ENCODE data around the gene RGPD6.
A peak's percentile ranks its signal among the peaks of the same experiment; 100 is the strongest.
"Not testable (repeated sequence)": the region's sequence is repeated elsewhere in the genome, so short reads cannot be mapped to it uniquely, and the experiment has no call there.

Gene RGPD6
- 0.58 to 1.0 (median 0.86) reads per million in 3 donors for total RNA-seq

DNA sequence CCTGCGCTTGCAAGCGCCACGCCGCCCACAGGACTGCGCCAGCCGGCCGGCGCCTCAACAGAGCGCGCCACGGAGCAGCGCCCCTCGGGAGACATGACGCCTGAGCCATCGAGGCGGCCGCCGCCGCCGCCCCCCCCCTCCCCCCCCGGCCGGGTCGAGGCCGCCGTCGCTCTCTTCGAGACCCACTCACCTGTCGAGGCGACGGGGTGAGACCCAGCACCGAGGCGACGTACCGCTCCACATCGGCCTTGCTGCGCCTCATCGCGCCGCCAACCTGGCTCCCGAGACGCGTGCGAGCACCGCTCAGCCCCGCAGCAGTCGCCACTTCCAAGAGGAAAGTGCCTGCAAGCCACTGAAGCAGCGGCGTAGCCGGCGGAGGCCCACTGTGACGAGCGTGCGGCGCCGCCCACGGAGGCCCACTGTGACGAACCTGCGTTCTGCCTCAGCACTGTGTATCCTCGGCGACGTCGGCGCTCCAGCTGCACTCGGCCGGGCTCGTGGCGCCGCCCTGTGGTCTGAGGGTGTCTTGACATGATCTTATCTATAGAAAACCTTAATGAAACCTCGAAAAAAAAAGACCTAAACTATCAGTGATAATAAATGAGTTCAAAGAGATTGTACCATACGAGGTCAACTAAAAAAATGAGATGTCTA is at the start of gene RGPD6:
Gene RGPD6, minus strand, starts transcription at position 460 of the 654 bp plus-strand sequence. Its CDS starts 198 bp downstream, at position 262.
- H3K4me1 ChIP-seq (ENCODE audit: control insufficient read depth, insufficient read depth, low read length, poor library complexity, severe bottlenecking); H3K4me3 ChIP-seq (ENCODE audit: insufficient read depth, low read depth, low read length, poor library complexity, severe bottlenecking); H3K27me3 ChIP-seq (replicated peaks; ENCODE audit: control insufficient read depth, insufficient read depth, low read length, poor library complexity, severe bottlenecking); H3K27ac ChIP-seq (ENCODE audit: insufficient read depth, low read length, poor library complexity, severe bottlenecking); H3K9me3 ChIP-seq (ENCODE audit: control insufficient read depth, low read length); DNase-seq; H3K36me3 ChIP-seq (ENCODE audit: control insufficient read depth, insufficient read depth, low read length): not testable (repeated sequence)

DNA sequence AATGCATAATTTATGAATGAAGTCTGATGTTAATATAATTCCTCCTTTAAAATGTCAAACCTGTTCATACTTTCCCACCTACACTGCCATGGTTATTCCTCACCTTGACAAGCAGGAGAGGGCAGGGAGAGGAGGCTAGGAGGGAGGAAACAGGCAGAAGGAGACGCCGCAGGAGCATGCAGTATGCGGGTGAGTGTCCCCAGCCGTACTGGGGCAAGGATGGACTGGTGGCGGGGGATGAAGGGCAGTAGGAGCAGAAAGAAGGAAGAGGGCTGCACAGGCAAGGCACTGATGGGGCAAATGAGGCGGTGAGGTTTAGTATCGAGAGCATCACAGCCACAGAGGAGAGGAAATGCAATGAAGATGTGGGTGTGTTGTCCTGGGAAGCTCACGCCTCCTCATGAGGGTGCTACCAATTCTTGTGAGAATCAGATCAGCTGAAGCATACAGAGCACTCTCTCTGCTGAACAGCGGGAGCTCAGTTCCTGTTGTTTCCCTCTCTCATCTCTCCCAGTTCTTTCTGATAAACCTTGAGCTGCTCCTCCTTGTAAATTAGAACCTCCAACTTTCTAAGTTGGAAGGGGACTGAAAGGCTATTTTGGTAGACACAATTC is 42.4 kb upstream of the RGPD6 start:
- DNase-seq; H3K36me3 ChIP-seq (ENCODE audit: control insufficient read depth, insufficient read depth, low read length); H3K27me3 ChIP-seq (replicated peaks; ENCODE audit: control insufficient read depth, insufficient read depth, low read length, poor library complexity, severe bottlenecking); H3K4me3 ChIP-seq (ENCODE audit: insufficient read depth, low read depth, low read length, poor library complexity, severe bottlenecking); H3K9me3 ChIP-seq (ENCODE audit: control insufficient read depth, low read length); H3K4me1 ChIP-seq (ENCODE audit: control insufficient read depth, insufficient read depth, low read length, poor library complexity, severe bottlenecking); H3K27ac ChIP-seq (ENCODE audit: insufficient read depth, low read length, poor library complexity, severe bottlenecking): not testable (repeated sequence)

DNA sequence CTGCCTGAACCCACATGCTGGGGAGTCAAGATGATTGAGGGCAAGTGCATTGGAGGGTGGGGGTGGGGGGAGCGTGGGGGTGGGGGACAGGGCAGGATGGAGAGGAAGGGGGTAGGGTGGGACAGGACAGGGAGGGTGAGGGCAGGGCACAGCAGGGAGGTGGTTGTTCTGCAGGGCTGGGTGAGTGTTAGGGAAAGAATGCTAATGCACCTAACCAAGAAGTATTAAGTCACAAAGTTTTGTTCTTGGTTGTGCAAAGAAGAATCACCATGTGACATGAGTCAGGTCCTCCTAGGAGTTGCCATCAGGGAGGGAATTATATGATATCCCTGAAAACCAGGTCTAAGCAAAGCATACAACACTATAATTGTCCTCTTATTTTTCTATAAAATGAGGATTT is 36.9 kb upstream of the RGPD6 start:
- not testable (repeated sequence) for H3K9me3 ChIP-seq (ENCODE audit: control insufficient read depth, low read length); H3K4me1 ChIP-seq (ENCODE audit: control insufficient read depth, insufficient read depth, low read length, poor library complexity, severe bottlenecking); H3K27me3 ChIP-seq (replicated peaks; ENCODE audit: control insufficient read depth, insufficient read depth, low read length, poor library complexity, severe bottlenecking); H3K4me3 ChIP-seq (ENCODE audit: insufficient read depth, low read depth, low read length, poor library complexity, severe bottlenecking); H3K36me3 ChIP-seq (ENCODE audit: control insufficient read depth, insufficient read depth, low read length); H3K27ac ChIP-seq (ENCODE audit: insufficient read depth, low read length, poor library complexity, severe bottlenecking); DNase-seq

- H3K27me3 ChIP-seq (replicated peaks; ENCODE audit: control insufficient read depth, insufficient read depth, low read length, poor library complexity, severe bottlenecking); H3K9me3 ChIP-seq (ENCODE audit: control insufficient read depth, low read length); H3K4me3 ChIP-seq (ENCODE audit: insufficient read depth, low read depth, low read length, poor library complexity, severe bottlenecking); H3K27ac ChIP-seq (ENCODE audit: insufficient read depth, low read length, poor library complexity, severe bottlenecking); H3K36me3 ChIP-seq (ENCODE audit: control insufficient read depth, insufficient read depth, low read length); H3K4me1 ChIP-seq (ENCODE audit: control insufficient read depth, insufficient read depth, low read length, poor library complexity, severe bottlenecking): not testable (repeated sequence)
- DNase-seq: peak in 1 of 3 donors; percentile 14
Measured at GRCh38 chr2:110610613-110611250, 33.7 kb upstream of the RGPD6 start.

- H3K27me3 ChIP-seq (replicated peaks; ENCODE audit: control insufficient read depth, insufficient read depth, low read length, poor library complexity, severe bottlenecking); H3K9me3 ChIP-seq (ENCODE audit: control insufficient read depth, low read length); H3K4me1 ChIP-seq (ENCODE audit: control insufficient read depth, insufficient read depth, low read length, poor library complexity, severe bottlenecking); H3K36me3 ChIP-seq (ENCODE audit: control insufficient read depth, insufficient read depth, low read length); H3K4me3 ChIP-seq (ENCODE audit: insufficient read depth, low read depth, low read length, poor library complexity, severe bottlenecking); DNase-seq; H3K27ac ChIP-seq (ENCODE audit: insufficient read depth, low read length, poor library complexity, severe bottlenecking): not testable (repeated sequence)
Measured at GRCh38 chr2:110609843-110610612, 33.0 kb upstream of the RGPD6 start.

DNA sequence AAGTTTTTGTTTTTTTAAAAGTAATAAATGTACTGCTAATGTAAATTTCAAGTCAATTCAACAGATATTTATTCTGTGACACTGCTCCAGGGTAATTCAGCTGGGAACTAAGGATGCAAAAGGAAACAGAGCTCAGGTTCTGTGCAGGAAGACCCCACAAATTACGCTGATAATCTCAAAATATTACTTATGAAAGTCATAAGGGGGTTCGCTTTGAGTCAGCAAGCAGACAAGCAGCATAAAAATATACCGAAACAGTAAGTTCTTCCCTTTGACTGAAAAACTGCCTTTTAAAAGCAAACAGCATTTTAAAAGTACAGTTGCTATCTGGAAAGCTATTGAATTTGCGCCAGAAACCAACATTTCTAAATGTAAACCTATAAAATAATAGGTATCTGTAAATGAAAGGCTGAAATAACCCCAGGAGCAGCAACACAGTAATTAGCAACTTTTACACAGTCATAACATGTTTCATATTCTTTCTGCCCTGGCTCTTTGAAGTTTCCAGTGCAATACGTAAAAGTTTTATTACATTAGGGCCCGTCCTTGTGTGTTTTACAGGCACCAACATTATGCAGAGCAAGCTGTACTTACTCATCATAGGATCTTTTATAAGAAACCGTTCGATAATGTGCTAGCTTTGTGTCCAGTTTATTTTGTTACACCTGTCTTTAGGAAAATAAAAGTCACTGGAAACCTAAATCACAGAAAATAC is 31.9 kb upstream of the RGPD6 start:
- DNase-seq: not testable (repeated sequence)

DNA sequence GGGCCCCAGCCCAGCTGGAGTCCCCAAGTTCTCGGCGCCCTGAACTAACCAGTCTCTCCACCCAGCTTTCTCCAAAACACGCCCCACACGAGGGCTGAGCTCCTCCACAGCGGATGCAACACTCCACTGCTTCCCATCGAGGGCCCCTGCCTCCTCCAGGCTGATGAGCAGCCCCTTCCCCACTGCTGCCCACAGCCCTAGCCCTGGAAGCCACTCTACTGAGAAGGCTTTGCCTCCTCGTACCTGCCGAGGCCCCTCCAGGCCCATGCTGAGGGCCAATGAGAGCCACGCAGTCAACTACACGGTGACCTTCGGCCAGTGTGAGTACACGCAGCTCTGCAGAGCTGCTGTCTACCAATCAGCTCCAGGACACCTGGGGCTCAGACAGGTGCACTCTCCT is 28.0 kb upstream of the RGPD6 start:
- H3K4me1 ChIP-seq (ENCODE audit: control insufficient read depth, insufficient read depth, low read length, poor library complexity, severe bottlenecking); H3K27ac ChIP-seq (ENCODE audit: insufficient read depth, low read length, poor library complexity, severe bottlenecking); H3K36me3 ChIP-seq (ENCODE audit: control insufficient read depth, insufficient read depth, low read length); DNase-seq; H3K9me3 ChIP-seq (ENCODE audit: control insufficient read depth, low read length); H3K27me3 ChIP-seq (replicated peaks; ENCODE audit: control insufficient read depth, insufficient read depth, low read length, poor library complexity, severe bottlenecking); H3K4me3 ChIP-seq (ENCODE audit: insufficient read depth, low read depth, low read length, poor library complexity, severe bottlenecking): not testable (repeated sequence)

More for the DNA sequence above, 31.9 kb upstream of the RGPD6 start:
- H3K27me3 ChIP-seq (replicated peaks; ENCODE audit: control insufficient read depth, insufficient read depth, low read length, poor library complexity, severe bottlenecking); H3K27ac ChIP-seq (ENCODE audit: insufficient read depth, low read length, poor library complexity, severe bottlenecking); H3K36me3 ChIP-seq (ENCODE audit: control insufficient read depth, insufficient read depth, low read length); H3K4me1 ChIP-seq (ENCODE audit: control insufficient read depth, insufficient read depth, low read length, poor library complexity, severe bottlenecking); H3K4me3 ChIP-seq (ENCODE audit: insufficient read depth, low read depth, low read length, poor library complexity, severe bottlenecking); H3K9me3 ChIP-seq (ENCODE audit: control insufficient read depth, low read length): not testable (repeated sequence)

- H3K27ac ChIP-seq (ENCODE audit: insufficient read depth, low read length, poor library complexity, severe bottlenecking); H3K36me3 ChIP-seq (ENCODE audit: control insufficient read depth, insufficient read depth, low read length); H3K4me3 ChIP-seq (ENCODE audit: insufficient read depth, low read depth, low read length, poor library complexity, severe bottlenecking); DNase-seq; H3K9me3 ChIP-seq (ENCODE audit: control insufficient read depth, low read length); H3K27me3 ChIP-seq (replicated peaks; ENCODE audit: control insufficient read depth, insufficient read depth, low read length, poor library complexity, severe bottlenecking); H3K4me1 ChIP-seq (ENCODE audit: control insufficient read depth, insufficient read depth, low read length, poor library complexity, severe bottlenecking): not testable (repeated sequence)
Measured at GRCh38 chr2:110603917-110604591, 27.0 kb upstream of the RGPD6 start.

DNA sequence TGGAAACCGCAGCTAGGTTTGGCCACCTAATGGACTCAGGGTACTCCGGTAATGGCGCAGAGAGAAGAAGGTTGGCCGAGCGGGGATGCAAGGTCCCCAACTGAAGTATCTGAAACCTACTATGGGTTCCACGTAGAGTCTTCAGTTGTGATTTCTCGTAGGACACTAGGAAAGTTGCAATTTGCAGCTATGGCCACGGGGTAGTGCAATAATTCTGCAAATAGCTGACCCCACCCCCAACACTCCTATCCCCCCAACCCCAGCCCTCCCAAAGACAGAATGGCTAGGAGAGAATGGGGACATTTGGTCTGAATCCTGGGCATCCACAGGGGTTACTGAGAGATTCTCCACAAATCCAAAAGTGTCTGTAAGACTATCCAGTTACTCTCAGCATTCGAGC is 25.1 kb upstream of the RGPD6 start:
- H3K36me3 ChIP-seq (ENCODE audit: control insufficient read depth, insufficient read depth, low read length); DNase-seq; H3K9me3 ChIP-seq (ENCODE audit: control insufficient read depth, low read length); H3K4me3 ChIP-seq (ENCODE audit: insufficient read depth, low read depth, low read length, poor library complexity, severe bottlenecking); H3K4me1 ChIP-seq (ENCODE audit: control insufficient read depth, insufficient read depth, low read length, poor library complexity, severe bottlenecking); H3K27me3 ChIP-seq (replicated peaks; ENCODE audit: control insufficient read depth, insufficient read depth, low read length, poor library complexity, severe bottlenecking); H3K27ac ChIP-seq (ENCODE audit: insufficient read depth, low read length, poor library complexity, severe bottlenecking): not testable (repeated sequence)

Data from effector memory CD4-positive, alpha-beta T cell (primary cell).